ENCODE data around the gene USP21.

The USP21 gene

GRCh38 chr1:161171696-161172095, 12.4 kb downstream of the USP21 start:
- no peak for DNase-seq

GRCh38 chr1:161172349-161172748, 13.0 kb downstream of the USP21 start:
- no peak for DNase-seq

- no peak for DNase-seq
Measured at GRCh38 chr1:161172776-161173376, 13.6 kb downstream of the USP21 start.

- no peak for DNase-seq
Measured at GRCh38 chr1:161173711-161174110, 14.4 kb downstream of the USP21 start.

- DNase-seq: no peak
Measured at GRCh38 chr1:161174911-161175310, 15.6 kb downstream of the USP21 start.

GRCh38 chr1:161175771-161176453, 16.6 kb downstream of the USP21 start:
- no peak for DNase-seq

GRCh38 chr1:161176468-161177111, 17.3 kb downstream of the USP21 start:
- DNase-seq: no peak

GRCh38 chr1:161177112-161177935, 18.0 kb downstream of the USP21 start, which contains the start of gene B4GALT3:
B4GALT3 (minus strand) TSS chr1:161177507; CDS start chr1:161176060, 1,447 bp downstream.
- DNase-seq: peak; percentile 98

GRCh38 chr1:161177936-161178244, 18.6 kb downstream of the USP21 start:
- DNase-seq: no peak

- DNase-seq: no peak
Measured at GRCh38 chr1:161179698-161180097, 20.4 kb downstream of the USP21 start.

GRCh38 chr1:161180639-161181038, 21.3 kb downstream of the USP21 start:
- no peak for DNase-seq

GRCh38 chr1:161182214-161182613, 22.9 kb downstream of the USP21 start:
- peak; percentile 59 to 73 for DNase-seq

- peak; percentile 68 to 74 for DNase-seq
Measured at GRCh38 chr1:161185282-161185682, 26.0 kb downstream of the USP21 start.

- DNase-seq: no peak
Measured at GRCh38 chr1:161185732-161186311, 26.5 kb downstream of the USP21 start.

GRCh38 chr1:161187311-161187710, 28.0 kb downstream of the USP21 start:
- DNase-seq: no peak

GRCh38 chr1:161188381-161188780, 29.1 kb downstream of the USP21 start:
- DNase-seq: no peak

- DNase-seq: no peak
Measured at GRCh38 chr1:161189036-161189435, 29.7 kb downstream of the USP21 start.

GRCh38 chr1:161190962-161191521, 31.7 kb downstream of the USP21 start:
- no peak for DNase-seq

GRCh38 chr1:161191971-161192370, 32.7 kb downstream of the USP21 start:
- no peak for DNase-seq

- DNase-seq: peak; percentile 62 to 73
Measured at GRCh38 chr1:161192476-161193465, 33.5 kb downstream of the USP21 start.

GRCh38 chr1:161193561-161194235, 34.4 kb downstream of the USP21 start:
- DNase-seq: no peak
